Neuronal stem cell (in vitro differentiated cells): Measurements from ENCODE around the gene FABP3.

Source experiments
- DNase-seq: peaks from one replicate; pipeline ENCODE4 v3.0.0-alpha.2; 2013; ENCODE audit warnings: low spot score
- H2AFZ ChIP-seq: one replicate; pipeline ENCODE4 v1.6.1; 2013; ENCODE audit warnings: mild to moderate bottlenecking, low read length, inconsistent platforms
- H2AK5ac ChIP-seq: 2 replicates; pipeline ENCODE4 v1.6.1; 2013; ENCODE audit warnings: low read depth, mild to moderate bottlenecking, inconsistent platforms, low read length, moderate library complexity, mixed read lengths
- H2BK120ac ChIP-seq: 2 replicates; pipeline ENCODE4 v1.6.1; 2013; ENCODE audit warnings: low read depth, mild to moderate bottlenecking, inconsistent platforms, low read length, moderate library complexity, mixed read lengths
- H2BK12ac ChIP-seq: one replicate; pipeline ENCODE4 v1.6.1; 2013; ENCODE audit warnings: low read length, inconsistent platforms
- H2BK15ac ChIP-seq: 2 replicates; pipeline ENCODE4 v1.6.1; 2013; ENCODE audit warnings: mild to moderate bottlenecking, low read length, inconsistent platforms, mixed read lengths
- H2BK5ac ChIP-seq: one replicate; pipeline ENCODE4 v1.6.1; 2013; ENCODE audit warnings: inconsistent platforms, mild to moderate bottlenecking, low read length, moderate library complexity
- H3K14ac ChIP-seq: one replicate; pipeline ENCODE4 v1.6.1; 2013; ENCODE audit warnings: low read length, inconsistent platforms
- H3K18ac ChIP-seq: 2 replicates; pipeline ENCODE4 v1.6.1; 2013; ENCODE audit warnings: low read length, inconsistent platforms
- H3K23ac ChIP-seq: 2 replicates; pipeline ENCODE4 v1.6.1; 2013; ENCODE audit warnings: low read depth, mild to moderate bottlenecking, mixed read lengths, low read length, inconsistent platforms; ENCODE audit not compliant: poor library complexity
- H3K27ac ChIP-seq: replicated peaks from 3 replicates; pipeline ENCODE4 v1.5.1; 2013; ENCODE audit warnings: low read length, inconsistent platforms
- H3K27me3 ChIP-seq, 3 experiments: 2 replicates each; pipeline ENCODE4 v1.6.1; 2013; ENCODE audit warnings: low read length in 3 of 3, mild to moderate bottlenecking in 2 of 3, inconsistent platforms in 1 of 3, low read depth in 1 of 3, mixed read lengths in 1 of 3, moderate library complexity in 1 of 3; ENCODE audit not compliant: control insufficient read depth in 3 of 3, insufficient read depth in 3 of 3
- H3K36me3 ChIP-seq, 2 donors: replicated peaks in 1 of 2; 2 replicates each; pipeline ENCODE4 v1.6.1; 2013; ENCODE audit warnings: low read length in 2 of 2; ENCODE audit not compliant: control insufficient read depth in 2 of 2, insufficient read depth in 2 of 2
- H3K4ac ChIP-seq: 2 replicates; pipeline ENCODE4 v1.6.1; 2013; ENCODE audit warnings: inconsistent platforms, mild to moderate bottlenecking, low read length, moderate library complexity
- H3K4me1 ChIP-seq, 2 donors: 1 replicate in 1 of 2; 2 replicates in 1 of 2; pipeline ENCODE4 v1.6.1; 2013; ENCODE audit warnings: low read length in 2 of 2, low read depth in 1 of 2; ENCODE audit not compliant: control insufficient read depth in 2 of 2, insufficient read depth in 1 of 2
- H3K4me2 ChIP-seq: one replicate; pipeline ENCODE4 v1.6.1; 2013; ENCODE audit warnings: mild to moderate bottlenecking, low read length, inconsistent platforms; ENCODE audit not compliant: insufficient read depth, poor library complexity, severe bottlenecking
- H3K4me3 ChIP-seq, 2 donors: 2 replicates each; pipeline ENCODE4 v1.5.1; 2013; ENCODE audit warnings: low read length in 2 of 2, mild to moderate bottlenecking in 2 of 2, inconsistent platforms in 1 of 2, moderate library complexity in 1 of 2
- H3K79me1 ChIP-seq: one replicate; pipeline ENCODE4 v1.6.1; 2013; ENCODE audit warnings: low read depth, mild to moderate bottlenecking, inconsistent platforms, low read length, moderate library complexity
- H3K9ac ChIP-seq: one replicate; pipeline ENCODE4 v1.6.1; 2013; ENCODE audit warnings: mild to moderate bottlenecking, low read depth, low read length, inconsistent platforms; ENCODE audit not compliant: poor library complexity
- H3K9me3 ChIP-seq, 2 donors: replicated peaks in 1 of 2; 2 replicates each; pipeline versions ENCODE3 to v1.6.1; 2013; ENCODE audit warnings: low read length in 2 of 2, mild to moderate bottlenecking in 2 of 2, inconsistent platforms in 1 of 2, low read depth in 1 of 2, mixed read lengths in 1 of 2, moderate library complexity in 1 of 2; ENCODE audit not compliant: control insufficient read depth in 2 of 2, insufficient read depth in 1 of 2
- H4K8ac ChIP-seq: one replicate; pipeline ENCODE4 v1.6.1; 2013; ENCODE audit warnings: low read depth, mild to moderate bottlenecking, inconsistent platforms, low read length, moderate library complexity
- H4K91ac ChIP-seq: one replicate; pipeline ENCODE4 v1.6.1; 2013; ENCODE audit warnings: low read length, low read depth, mild to moderate bottlenecking, inconsistent platforms; ENCODE audit not compliant: poor library complexity
- WGBS, 2 donors: extraction: QIAGEN DNeasy Blood & Tissue Kit; methylation state at CpG; one replicate each; pipeline ENCODE4 v1.1.7; 2013; ENCODE audit warnings: missing lambda C conversion rate in 2 of 2, mixed read lengths in 1 of 2; ENCODE audit not compliant: insufficient read length in 2 of 2, insufficient replicate concordance in 1 of 2; ENCODE audit errors: extremely low coverage in 2 of 2; 5-methylcytosine and 5-hydroxymethylcytosine counted together

The FABP3 gene

GRCh38 chr1:31418626-31419323 is 45.9 kb upstream of the FABP3 start:
- H4K91ac ChIP-seq = no peak overlapping the region
- H3K23ac ChIP-seq = no peak overlapping the region
- H2BK15ac ChIP-seq = no peak overlapping the region
- H3K27ac ChIP-seq = no peak overlapping the region
- no peak overlapping the region for H2BK5ac ChIP-seq
- H3K4me2 ChIP-seq = no peak overlapping the region
- no peak overlapping the region for H2BK12ac ChIP-seq
- peaks cover 3 to 4% of the 10 kb centered on the region in 2 donors for H3K36me3 ChIP-seq
- no peak overlapping the region for H2AK5ac ChIP-seq
- no peak overlapping the region for H3K4ac ChIP-seq
- no peak overlapping the region for H3K14ac ChIP-seq
- H3K4me1 ChIP-seq = peaks cover 23 to 25% of the 10 kb centered on the region in 2 donors
- no peak for DNase-seq
- H3K27me3 ChIP-seq = no peaks in the 10 kb centered on the region
- WGBS, 2 donors = no CpG with 5 or more reads among the region's 4 CpGs
- H2AFZ ChIP-seq = no peak overlapping the region
- H3K4me3 ChIP-seq = peak overlapping the region in 1 of 2 donors; percentile 38
- H3K18ac ChIP-seq = no peak overlapping the region
- no peak overlapping the region for H4K8ac ChIP-seq
- H3K9ac ChIP-seq = no peak overlapping the region
- no peaks in the 10 kb centered on the region for H3K9me3 ChIP-seq
- no peak overlapping the region for H2BK120ac ChIP-seq
- H3K79me1 ChIP-seq = peaks cover 5% of the 10 kb centered on the region

- H3K9ac ChIP-seq = no peak overlapping the region
- H4K8ac ChIP-seq = no peak overlapping the region
- no CpG with 5 or more reads among the region's 3 CpGs for WGBS, 2 donors
- no peak overlapping the region for H3K27ac ChIP-seq
- no peak overlapping the region for H3K18ac ChIP-seq
- H3K4me3 ChIP-seq = no peak overlapping the region
- peaks cover 3 to 4% of the 10 kb centered on the region in 2 donors for H3K36me3 ChIP-seq
- H3K4ac ChIP-seq = no peak overlapping the region
- H3K9me3 ChIP-seq = no peaks in the 10 kb centered on the region
- no peak overlapping the region for H3K14ac ChIP-seq
- H4K91ac ChIP-seq = no peak overlapping the region
- H3K23ac ChIP-seq = no peak overlapping the region
- no peak overlapping the region for H2AFZ ChIP-seq
- H3K4me1 ChIP-seq = peaks cover 26 to 29% of the 10 kb centered on the region in 2 donors
- H2BK5ac ChIP-seq = no peak overlapping the region
- no peak overlapping the region for H2BK15ac ChIP-seq
- H2AK5ac ChIP-seq = no peak overlapping the region
- no peak overlapping the region for H2BK120ac ChIP-seq
- no peak overlapping the region for H3K4me2 ChIP-seq
- no peak for DNase-seq
- no peaks in the 10 kb centered on the region for H3K27me3 ChIP-seq
- H2BK12ac ChIP-seq = no peak overlapping the region
- H3K79me1 ChIP-seq = peaks cover 9% of the 10 kb centered on the region
Measured at GRCh38 chr1:31417148-31417547, 44.3 kb upstream of the FABP3 start.

- WGBS, 2 donors = no CpG with 5 or more reads among the region's 7 CpGs
- no peak overlapping the region for H3K4me2 ChIP-seq
- H3K14ac ChIP-seq = no peak overlapping the region
- no peak overlapping the region for H3K4ac ChIP-seq
- no peaks in the 10 kb centered on the region for H3K9me3 ChIP-seq
- peak overlapping the region; percentile 4 for H3K27ac ChIP-seq
- H2BK120ac ChIP-seq = no peak overlapping the region
- H3K4me3 ChIP-seq = no peak overlapping the region
- peak overlapping the region; percentile 68 for H2BK12ac ChIP-seq
- no peaks in the 10 kb centered on the region for H3K27me3 ChIP-seq
- H3K79me1 ChIP-seq = peaks cover 9% of the 10 kb centered on the region
- no peak overlapping the region for H3K23ac ChIP-seq
- H2AK5ac ChIP-seq = peak overlapping the region; percentile 86
- no peak overlapping the region for H2BK15ac ChIP-seq
- H4K91ac ChIP-seq = no peak overlapping the region
- H3K18ac ChIP-seq = peak overlapping the region; percentile 9
- H3K36me3 ChIP-seq = peaks cover 3 to 4% of the 10 kb centered on the region in 2 donors
- H4K8ac ChIP-seq = no peak overlapping the region
- no peak overlapping the region for H2AFZ ChIP-seq
- H3K9ac ChIP-seq = no peak overlapping the region
- H2BK5ac ChIP-seq = no peak overlapping the region
- DNase-seq = no peak
- H3K4me1 ChIP-seq = peaks cover 23 to 26% of the 10 kb centered on the region in 2 donors
Measured at GRCh38 chr1:31416101-31416736, 43.3 kb upstream of the FABP3 start.

GRCh38 chr1:31415658-31416057 is 42.8 kb upstream of the FABP3 start:
- H4K91ac ChIP-seq = no peak overlapping the region
- no peak overlapping the region for H3K9ac ChIP-seq

More at GRCh38 chr1:31415658-31416057, 42.8 kb upstream of the FABP3 start:
- peak overlapping the region; percentile 4 for H3K27ac ChIP-seq
- H2BK120ac ChIP-seq = no peak overlapping the region
- H2AK5ac ChIP-seq = peak overlapping the region; percentile 86
- H2BK12ac ChIP-seq = peak overlapping the region; percentile 68
- no peak overlapping the region for H3K4ac ChIP-seq
- no peak overlapping the region for H2BK5ac ChIP-seq
- H3K4me3 ChIP-seq = no peak overlapping the region
- no peak for DNase-seq
- H3K23ac ChIP-seq = peak overlapping the region; percentile 25
- H2BK15ac ChIP-seq = no peak overlapping the region
- no CpG with 5 or more reads among the region's 2 CpGs for WGBS, 2 donors
- H3K27me3 ChIP-seq = no peaks in the 10 kb centered on the region
- peaks cover 9% of the 10 kb centered on the region for H3K79me1 ChIP-seq
- peak overlapping the region; percentile 9 for H3K18ac ChIP-seq
- no peak overlapping the region for H3K14ac ChIP-seq
- H4K8ac ChIP-seq = no peak overlapping the region
- H2AFZ ChIP-seq = no peak overlapping the region
- peaks cover 3 to 4% of the 10 kb centered on the region in 2 donors for H3K36me3 ChIP-seq
- H3K4me2 ChIP-seq = no peak overlapping the region
- no peaks in the 10 kb centered on the region for H3K9me3 ChIP-seq
- peaks cover 22 to 26% of the 10 kb centered on the region in 2 donors for H3K4me1 ChIP-seq
